Body of pancreas (tissue), 4 donors: ENCODE results near the gene MINPP1.

Source experiments
- POLR2A ChIP-seq, 3 donors: fragments of 450-650 bp; IDR thresholded peaks; one replicate each; pipeline ENCODE4 v1.6.1; 2016; ENCODE audit warnings: antibody characterized with exemption in 3 of 3, mild to moderate bottlenecking in 2 of 3
- TF ChIP-seq, protein P1 (sequence below), 7 experiments: fragments of 450-650 bp in 4 of 7; fragments of 200-600 bp in 3 of 7; sonication (generic) in 3 of 7; IDR thresholded peaks; one replicate each; pipeline ENCODE4 v1.5.1; 2016 to 2019; ENCODE audit warnings: antibody characterized with exemption in 7 of 7

DNA sequence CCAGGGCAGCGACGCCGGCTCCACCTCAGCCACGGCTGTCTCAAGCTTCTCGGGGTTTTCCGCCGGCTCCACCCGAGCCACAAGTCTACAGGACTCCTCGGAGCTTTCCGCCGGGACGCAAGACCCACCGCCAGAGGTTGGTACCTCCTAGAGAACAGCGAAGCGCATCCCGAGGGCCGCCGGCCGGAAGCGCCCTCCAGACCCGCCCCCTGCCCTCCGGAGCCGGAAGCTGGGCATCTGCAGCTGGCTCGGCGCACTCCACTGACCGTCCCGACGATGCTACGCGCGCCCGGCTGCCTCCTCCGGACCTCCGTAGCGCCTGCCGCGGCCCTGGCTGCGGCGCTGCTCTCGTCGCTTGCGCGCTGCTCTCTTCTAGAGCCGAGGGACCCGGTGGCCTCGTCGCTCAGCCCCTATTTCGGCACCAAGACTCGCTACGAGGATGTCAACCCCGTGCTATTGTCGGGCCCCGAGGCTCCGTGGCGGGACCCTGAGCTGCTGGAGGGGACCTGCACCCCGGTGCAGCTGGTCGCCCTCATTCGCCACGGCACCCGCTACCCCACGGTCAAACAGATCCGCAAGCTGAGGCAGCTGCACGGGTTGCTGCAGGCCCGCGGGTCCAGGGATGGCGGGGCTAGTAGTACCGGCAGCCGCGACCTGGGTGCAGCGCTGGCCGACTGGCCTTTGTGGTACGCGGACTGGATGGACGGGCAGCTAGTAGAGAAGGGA is at the start of gene MINPP1:
- TF ChIP-seq, protein P1, sequence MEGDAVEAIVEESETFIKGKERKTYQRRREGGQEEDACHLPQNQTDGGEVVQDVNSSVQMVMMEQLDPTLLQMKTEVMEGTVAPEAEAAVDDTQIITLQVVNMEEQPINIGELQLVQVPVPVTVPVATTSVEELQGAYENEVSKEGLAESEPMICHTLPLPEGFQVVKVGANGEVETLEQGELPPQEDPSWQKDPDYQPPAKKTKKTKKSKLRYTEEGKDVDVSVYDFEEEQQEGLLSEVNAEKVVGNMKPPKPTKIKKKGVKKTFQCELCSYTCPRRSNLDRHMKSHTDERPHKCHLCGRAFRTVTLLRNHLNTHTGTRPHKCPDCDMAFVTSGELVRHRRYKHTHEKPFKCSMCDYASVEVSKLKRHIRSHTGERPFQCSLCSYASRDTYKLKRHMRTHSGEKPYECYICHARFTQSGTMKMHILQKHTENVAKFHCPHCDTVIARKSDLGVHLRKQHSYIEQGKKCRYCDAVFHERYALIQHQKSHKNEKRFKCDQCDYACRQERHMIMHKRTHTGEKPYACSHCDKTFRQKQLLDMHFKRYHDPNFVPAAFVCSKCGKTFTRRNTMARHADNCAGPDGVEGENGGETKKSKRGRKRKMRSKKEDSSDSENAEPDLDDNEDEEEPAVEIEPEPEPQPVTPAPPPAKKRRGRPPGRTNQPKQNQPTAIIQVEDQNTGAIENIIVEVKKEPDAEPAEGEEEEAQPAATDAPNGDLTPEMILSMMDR (IDR thresholded peaks at IDR 0.05), result no peak
- peak in 2 of 3 donors; percentile 61 for TF ChIP-seq POLR2A (IDR thresholded peaks at IDR 0.05)
